Kidney (tissue), 14 donors: ENCODE results near the gene CLEC7A. TPM values are rescaled to one million over a fixed set of nuclear protein-coding genes. Genes with fewer than 3 reads are reported as not detected.

Source experiments
- DNase-seq, 5 donors: peaks; one replicate each; pipeline ENCODE4 v3.0.0-alpha.2; 2013 to 2020
- FAIRE-seq: peaks from 2 replicates; lab custom pipeline; 2012; peaks lifted over from hg19 to GRCh38; lab: Jason Lieb, UNC
- H3K27ac ChIP-seq, 2 donors: one replicate each; pipeline ENCODE4 v1.7.0; 2013; ENCODE audit warnings: low read depth in 2 of 2, low read length in 2 of 2, inconsistent platforms in 1 of 2
- H3K27me3 ChIP-seq: one replicate; pipeline ENCODE4 v1.7.1; 2013; ENCODE audit warnings: low read length, inconsistent platforms; ENCODE audit not compliant: control insufficient read depth, insufficient read depth
- H3K36me3 ChIP-seq, 3 donors: one replicate each; pipeline versions ENCODE4 v1.7.0 to v1.7.1; 2013; ENCODE audit warnings: low read length in 3 of 3, control low read depth in 1 of 3, inconsistent platforms in 1 of 3; ENCODE audit not compliant: insufficient read depth in 3 of 3, control insufficient read depth in 2 of 3
- H3K4me1 ChIP-seq, 3 donors: one replicate each; pipeline versions ENCODE4 v1.7.0 to v1.7.1; 2013; ENCODE audit warnings: low read length in 3 of 3, inconsistent platforms in 1 of 3, low read depth in 1 of 3; ENCODE audit not compliant: control insufficient read depth in 2 of 3, insufficient read depth in 2 of 3
- H3K4me3 ChIP-seq, 3 donors: one replicate each; pipeline versions ENCODE4 v1.7.0 to v1.8.1; 2013; ENCODE audit warnings: low read length in 3 of 3, control low read depth in 1 of 3, inconsistent platforms in 1 of 3
- H3K9ac ChIP-seq, 3 donors: one replicate each; pipeline versions ENCODE4 v1.7.0 to v1.7.1; 2013; ENCODE audit warnings: low read length in 3 of 3, control low read depth in 1 of 3, inconsistent platforms in 1 of 3
- H3K9me3 ChIP-seq, 3 donors: one replicate each; pipeline versions ENCODE4 v1.7.0 to v1.7.1; 2013; ENCODE audit warnings: low read length in 3 of 3, control low read depth in 1 of 3, inconsistent platforms in 1 of 3; ENCODE audit not compliant: control insufficient read depth in 2 of 3, insufficient read depth in 1 of 3
- CTCF ChIP-seq: IDR thresholded peaks from 3 replicates; pipeline ENCODE4 v1.5.1; 2012; ENCODE audit warnings: mild to moderate bottlenecking, moderate library complexity, borderline replicate concordance; ENCODE audit not compliant: insufficient read depth; ENCODE audit errors: extremely low read depth
- intact Hi-C: fragments of 100-400 bp; cut with DNase I; formaldehyde crosslinking; loops from one replicate; pipeline ENCODE4 v1.11.1; 2022
- polyA plus RNA-seq: library from polyadenylated mRNA; stranded (reverse); fragments of 350-450 nt; fragmentation: Illumina TruSeq; extraction: RNeasy Lipid Tissue Mini Kit (QIAGEN cat#74804); gene quantifications from one replicate; pipeline ENCODE4 v1.2.3, GENCODE V29; 2014; ENCODE audit warnings: low read depth, low replicate concordance; ENCODE audit not compliant: insufficient read depth
- total RNA-seq: library from RNA; stranded (reverse); fragmentation: NEBNext Ultra II Directional; extraction: Animal tissue kit (Norgen Biotek cat#: 25700); gene quantifications from one replicate; pipeline ENCODE4 v1.2.1, GENCODE V29; 2021
- donor health status: control.
- donor health status: control.
- donor health status: control.
- donor health status: control.
- donor health status: control.
- donor health status: DM: yes; HTN: yes; CAD: no.
- donor health status: Normal renal cell carcinoma (clear cell type).

The CLEC7A gene
- total and polyA plus RNA-seq, 2 donors from 2014 or later = 0.43 to 20.0 TPM

GRCh38 chr12:10126413-10126812 is 3.6 kb downstream of the CLEC7A start:
- H3K36me3 ChIP-seq = no peaks in the 10 kb centered on the region
- no peak for FAIRE-seq
- TF ChIP-seq CTCF = no peak
- H3K4me1 ChIP-seq = no peaks in the 10 kb centered on the region
- H3K27me3 ChIP-seq = no peaks in the 10 kb centered on the region
- H3K9ac ChIP-seq = no peak overlapping the region
- DNase-seq = no peak
- intact Hi-C loops = no loop called here
- H3K9me3 ChIP-seq = no peaks in the 10 kb centered on the region
- no peak overlapping the region for H3K27ac ChIP-seq
- H3K4me3 ChIP-seq = no peak overlapping the region

DNA sequence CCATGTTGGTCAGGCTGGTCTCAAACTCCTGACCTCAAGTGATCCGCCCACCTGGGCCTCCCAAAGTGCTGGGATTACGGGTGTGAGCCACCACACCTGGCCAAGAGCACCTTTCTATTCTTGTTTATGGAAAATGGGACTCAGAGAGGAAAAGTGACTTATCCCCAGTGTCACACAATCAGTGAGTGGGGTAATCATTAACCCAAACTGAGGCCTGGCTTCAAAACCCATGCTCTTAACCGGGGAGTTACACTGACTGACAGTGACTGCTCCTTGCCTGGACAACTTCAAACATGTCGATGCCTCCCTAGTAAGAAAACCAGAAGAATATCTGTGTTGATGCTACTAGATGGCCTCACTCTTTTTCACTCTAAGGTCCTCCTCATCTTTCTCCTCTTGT is 7.3 kb downstream of the CLEC7A start:
- no peaks in the 10 kb centered on the region for H3K4me1 ChIP-seq
- no peak for FAIRE-seq
- H3K36me3 ChIP-seq = no peaks in the 10 kb centered on the region
- H3K9ac ChIP-seq = no peak overlapping the region
- H3K9me3 ChIP-seq = no peaks in the 10 kb centered on the region
- H3K4me3 ChIP-seq = no peak overlapping the region
- no peaks in the 10 kb centered on the region for H3K27me3 ChIP-seq
- TF ChIP-seq CTCF = no peak
- intact Hi-C loops = no loop called here
- peak in 1 of 5 donors; percentile 15 for DNase-seq
- no peak overlapping the region for H3K27ac ChIP-seq

DNA sequence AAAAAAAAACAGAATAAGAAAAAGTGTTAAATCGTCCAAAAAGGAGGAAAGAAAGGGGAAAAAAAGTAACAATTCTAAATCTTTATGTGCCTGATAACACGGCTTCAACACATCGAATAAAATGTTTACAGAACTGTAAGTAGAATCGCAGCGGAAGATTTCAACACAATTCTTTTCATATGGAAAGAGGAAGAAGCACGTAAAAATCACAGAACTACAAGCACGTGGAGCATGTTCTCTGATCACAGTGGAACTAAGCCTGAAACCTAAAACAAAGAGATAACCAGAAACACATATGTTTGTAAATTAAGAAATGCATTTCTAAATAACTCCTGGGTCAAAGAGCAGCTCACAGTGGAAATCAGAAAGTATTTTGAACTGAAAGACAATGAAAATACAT is 8.7 kb downstream of the CLEC7A start:
- H3K27ac ChIP-seq = no peak overlapping the region
- FAIRE-seq (no peak), DNase-seq (no peak)
- intact Hi-C loops = no loop called here
- TF ChIP-seq CTCF = no peak
- H3K36me3 ChIP-seq = no peaks in the 10 kb centered on the region
- H3K9ac ChIP-seq = no peak overlapping the region
- H3K4me1 ChIP-seq = no peaks in the 10 kb centered on the region
- H3K4me3 ChIP-seq = no peak overlapping the region
- no peaks in the 10 kb centered on the region for H3K27me3 ChIP-seq
- no peaks in the 10 kb centered on the region for H3K9me3 ChIP-seq

- no peak for FAIRE-seq
- no peaks in the 10 kb centered on the region for H3K4me1 ChIP-seq
- no peaks in the 10 kb centered on the region for H3K27me3 ChIP-seq
- no peaks in the 10 kb centered on the region for H3K36me3 ChIP-seq
- no peak overlapping the region for H3K4me3 ChIP-seq
- no peak overlapping the region for H3K9ac ChIP-seq
- no peaks in the 10 kb centered on the region for H3K9me3 ChIP-seq
- TF ChIP-seq CTCF = no peak
- intact Hi-C loops = no loop called here
- H3K27ac ChIP-seq = no peak overlapping the region
- no peak for DNase-seq
Observed at GRCh38 chr12:10119066-10119465, 10.9 kb downstream of the CLEC7A start.
